ENCODE measurements around the gene ISL1.

DNA sequence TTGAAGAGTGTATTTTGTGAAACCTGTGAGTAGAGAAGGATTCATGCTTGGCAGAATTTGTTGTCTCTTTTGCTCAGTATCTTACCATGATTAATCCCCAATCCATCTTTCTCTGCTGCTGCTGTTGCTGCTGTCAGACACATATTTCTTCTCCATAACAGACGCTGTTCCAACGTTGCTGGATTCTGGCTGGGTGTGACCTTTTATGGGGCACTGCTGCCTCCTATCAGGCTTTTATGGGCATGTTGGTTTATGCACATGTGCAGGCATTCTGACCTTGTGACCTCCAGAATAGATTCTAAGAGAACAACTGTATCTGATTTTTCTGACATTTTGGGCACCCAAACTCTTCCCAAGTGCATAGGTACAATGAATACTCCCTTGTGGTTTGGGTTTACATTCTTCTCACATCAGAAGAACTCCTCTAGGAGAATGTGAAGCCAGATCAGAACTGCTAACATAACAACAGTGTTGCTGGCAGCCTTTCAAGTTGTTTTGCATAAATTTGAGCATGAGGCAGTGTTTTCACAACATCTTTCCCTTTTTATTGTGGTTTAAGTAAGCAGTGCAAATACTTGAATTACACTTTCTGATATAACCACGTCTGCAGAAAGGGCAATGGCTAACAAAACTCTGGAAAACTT is 9.2 kb upstream of the ISL1 start:
- peak in 1 of 3 experiments; percentile 5 for TF ChIP-seq CTCF (optimal IDR thresholded peaks at IDR 0.05 in 1 of 3, IDR thresholded peaks at IDR 0.05 in 1 of 3, conservative IDR thresholded peaks at IDR 0.05 in 1 of 3; ENCODE audit: extremely low read depth in 1 of 3, insufficient read depth in 2 of 3, low read length in 3 of 3)
- TF ChIP-seq EZH2 (IDR thresholded peaks at IDR 0.05; ENCODE audit: low read length), result no peak
